NCI-H2227 (cell line): ENCODE data around the gene LUZP2.

Source experiments
- DNase-seq: peaks from one replicate; lab custom pipeline; 2025; ENCODE audit not compliant: unreplicated experiment; lab: John Stamatoyannopoulos, UW

LUZP2 gene

DNA sequence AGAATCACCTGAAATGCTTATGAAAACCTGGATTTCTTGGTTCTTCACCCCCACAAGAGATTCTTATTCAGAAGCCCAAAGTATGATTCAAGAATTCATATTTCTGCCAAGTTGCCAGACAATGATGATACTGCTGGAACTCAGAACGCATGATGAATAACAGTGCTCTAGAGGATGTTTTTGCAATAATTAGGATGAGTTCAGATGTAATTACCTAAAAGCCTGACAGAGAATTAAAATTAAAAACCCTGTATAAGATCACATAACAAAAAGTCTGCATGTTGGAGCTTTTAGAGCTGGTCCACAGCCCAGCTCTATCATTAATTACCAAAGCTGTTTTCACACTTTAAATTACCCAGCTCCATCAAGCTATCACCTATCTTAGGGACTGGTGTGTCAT, 211.8 kb downstream of the LUZP2 start:
- no peak for DNase-seq

DNA sequence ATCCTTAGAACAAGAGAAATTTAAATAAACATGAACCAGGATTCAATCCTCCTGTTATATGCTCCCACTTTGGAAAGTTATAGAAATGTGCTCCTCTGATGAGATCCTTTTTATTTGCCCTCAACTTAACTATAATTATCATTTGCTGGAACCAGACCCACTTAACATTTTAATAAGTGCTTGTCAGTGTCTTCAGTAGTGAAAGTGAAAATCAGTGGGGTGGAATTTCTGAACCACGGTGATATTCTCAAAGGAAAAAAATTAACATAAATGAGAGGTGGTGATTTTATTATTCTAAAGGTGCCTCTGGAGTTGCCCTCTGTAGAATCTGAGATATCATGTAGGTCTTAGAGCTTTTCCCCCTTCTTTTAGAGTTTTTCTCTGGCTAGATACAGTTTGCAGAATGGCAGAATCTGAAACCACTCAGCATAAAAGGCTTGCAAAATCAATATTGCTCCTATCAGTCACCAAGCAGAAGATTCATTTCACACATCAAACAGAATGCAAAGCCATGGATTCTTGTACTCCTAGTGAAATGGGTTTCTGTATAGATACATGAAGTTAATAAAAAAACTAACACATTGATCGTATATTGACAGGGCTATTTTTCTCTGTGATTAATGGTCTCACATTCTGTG, 213.2 kb downstream of the LUZP2 start:
- no peak for DNase-seq

DNA sequence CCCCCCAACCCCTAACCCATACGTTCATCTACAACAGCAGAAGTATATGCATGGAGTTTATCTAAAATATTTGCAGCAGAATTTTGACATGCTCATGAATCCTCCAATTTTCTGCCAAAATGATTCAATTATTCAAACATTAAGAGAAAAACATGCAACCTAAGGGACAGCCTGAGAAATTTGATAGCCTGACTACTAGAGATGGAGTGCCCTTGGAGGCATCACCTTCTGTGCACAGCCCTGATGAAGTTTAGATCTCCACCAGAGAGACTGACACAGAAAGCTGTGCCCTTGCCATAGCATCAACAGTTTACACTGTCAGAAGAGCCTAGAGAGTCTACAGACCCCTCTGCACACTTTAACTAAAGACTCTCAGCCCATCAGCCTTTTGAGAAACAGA, 217.7 kb downstream of the LUZP2 start:
- no peak for DNase-seq

DNA sequence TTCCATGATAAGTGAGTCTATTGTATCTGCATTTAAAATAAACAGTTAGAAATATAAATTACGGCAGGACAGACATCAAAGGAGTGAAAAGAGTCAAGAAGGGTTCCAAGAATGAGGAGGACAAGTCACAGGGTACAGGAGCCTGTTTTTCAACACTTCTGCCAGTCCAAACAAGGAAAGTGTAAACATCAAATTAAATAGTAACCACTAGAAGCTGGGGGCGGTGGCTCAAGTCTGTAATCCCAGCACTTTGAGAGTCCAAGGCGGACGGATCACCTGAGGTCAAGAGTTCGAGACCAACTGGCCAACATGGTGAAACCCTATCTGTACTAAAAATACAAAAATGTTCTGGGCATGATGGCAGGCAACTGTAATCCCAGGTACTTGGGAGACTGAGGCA, 219.6 kb downstream of the LUZP2 start:
- DNase-seq, result no peak

DNA sequence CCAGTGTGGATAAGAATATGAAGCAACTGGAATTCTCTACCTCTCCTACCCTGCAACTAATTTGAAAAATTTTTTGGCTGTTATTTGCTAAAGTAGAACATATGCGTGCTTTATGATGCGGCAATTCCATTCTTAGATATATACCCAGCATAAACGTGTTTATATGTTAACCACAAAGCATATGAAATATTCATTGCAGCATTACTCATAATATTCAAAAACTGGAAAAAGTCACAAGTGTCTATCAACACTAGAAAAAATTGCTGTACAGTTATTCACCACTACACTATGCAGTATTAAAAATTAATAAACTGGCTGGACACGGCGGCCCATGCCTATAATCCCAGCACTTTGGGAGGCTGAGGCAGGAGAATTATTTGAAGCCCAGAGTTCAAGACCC, 226.4 kb downstream of the LUZP2 start:
- no peak for DNase-seq

DNA sequence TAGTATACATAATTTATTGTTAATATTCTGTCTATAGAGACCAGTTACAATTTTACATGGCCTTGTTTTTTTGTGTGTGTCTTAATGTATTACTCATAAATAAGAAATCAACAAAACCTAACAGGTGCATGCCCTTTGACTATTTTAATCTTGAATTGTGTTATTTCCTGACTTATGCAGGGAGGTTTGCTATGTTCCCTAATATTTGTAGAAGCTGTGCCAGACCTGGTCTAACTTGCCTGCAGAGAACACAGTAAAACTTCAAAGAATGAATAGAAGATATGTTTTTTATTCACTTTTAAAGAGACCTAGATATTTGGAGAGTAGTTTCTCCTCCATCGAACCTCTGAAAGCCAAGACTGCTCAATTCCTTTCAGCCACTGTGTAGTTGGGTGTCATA, 234.7 kb downstream of the LUZP2 start:
- no peak for DNase-seq

DNA sequence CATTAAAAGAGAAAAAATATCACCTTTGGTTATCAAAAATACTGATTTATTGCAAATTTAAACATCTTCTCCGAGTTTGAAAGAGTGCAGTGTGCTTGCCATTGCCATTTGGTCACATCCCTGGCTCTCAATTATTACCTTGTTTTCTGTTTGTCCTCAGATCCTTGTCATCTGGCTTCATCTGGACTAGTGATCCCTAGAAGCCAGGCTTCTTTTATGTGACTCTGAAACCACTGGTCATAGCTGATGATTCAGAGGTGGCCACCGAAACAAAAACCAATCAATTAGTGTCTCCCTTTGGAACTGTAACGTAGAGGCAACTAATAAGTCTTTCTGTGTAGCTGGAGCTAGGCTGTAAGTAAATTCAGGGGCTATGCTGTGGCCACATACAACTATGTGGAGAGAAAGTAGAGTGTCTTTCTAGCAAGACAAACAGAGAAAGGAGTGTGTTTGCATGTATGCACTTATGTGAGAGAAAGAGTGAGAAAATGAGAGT, 237.9 kb downstream of the LUZP2 start:
- no peak for DNase-seq

DNA sequence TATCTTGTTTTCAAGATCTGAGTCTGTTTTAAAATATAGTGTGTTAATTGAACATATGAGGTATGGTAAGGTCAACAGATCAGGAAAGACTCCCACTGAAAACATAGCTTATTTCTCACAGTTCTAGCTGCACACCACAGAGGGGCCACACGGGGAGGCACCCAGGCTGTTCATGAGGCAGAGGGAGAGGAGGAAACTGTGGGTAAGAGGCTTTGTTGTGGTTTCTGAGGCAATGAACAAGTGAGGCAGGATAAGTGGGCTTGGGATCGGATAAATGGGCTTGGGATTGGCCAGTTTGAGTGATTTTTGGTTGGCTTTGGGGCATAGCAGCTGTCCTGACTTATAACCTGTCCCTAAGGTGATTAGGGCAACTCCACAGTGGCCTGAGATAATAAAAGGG, 242.1 kb downstream of the LUZP2 start:
- DNase-seq, result no peak

DNA sequence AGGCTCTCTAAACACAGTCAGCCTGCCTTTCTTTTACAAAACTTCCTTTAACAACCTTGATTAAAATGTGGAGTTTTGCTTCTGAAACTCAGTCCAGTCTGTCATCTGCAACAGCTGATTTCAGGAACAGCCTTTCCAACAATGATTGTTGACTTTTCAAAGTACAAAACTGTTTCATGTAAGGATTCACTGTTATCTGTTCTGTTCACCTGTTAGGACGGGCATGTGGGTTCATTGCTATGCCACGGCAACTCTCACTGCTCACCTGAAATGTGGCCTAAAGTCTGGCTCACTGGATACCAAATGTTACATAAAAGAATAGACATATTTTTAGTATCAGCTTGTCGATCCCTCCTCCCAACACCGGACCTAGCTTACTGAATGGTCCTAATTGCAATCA, 242.8 kb downstream of the LUZP2 start:
- no peak for DNase-seq

DNA sequence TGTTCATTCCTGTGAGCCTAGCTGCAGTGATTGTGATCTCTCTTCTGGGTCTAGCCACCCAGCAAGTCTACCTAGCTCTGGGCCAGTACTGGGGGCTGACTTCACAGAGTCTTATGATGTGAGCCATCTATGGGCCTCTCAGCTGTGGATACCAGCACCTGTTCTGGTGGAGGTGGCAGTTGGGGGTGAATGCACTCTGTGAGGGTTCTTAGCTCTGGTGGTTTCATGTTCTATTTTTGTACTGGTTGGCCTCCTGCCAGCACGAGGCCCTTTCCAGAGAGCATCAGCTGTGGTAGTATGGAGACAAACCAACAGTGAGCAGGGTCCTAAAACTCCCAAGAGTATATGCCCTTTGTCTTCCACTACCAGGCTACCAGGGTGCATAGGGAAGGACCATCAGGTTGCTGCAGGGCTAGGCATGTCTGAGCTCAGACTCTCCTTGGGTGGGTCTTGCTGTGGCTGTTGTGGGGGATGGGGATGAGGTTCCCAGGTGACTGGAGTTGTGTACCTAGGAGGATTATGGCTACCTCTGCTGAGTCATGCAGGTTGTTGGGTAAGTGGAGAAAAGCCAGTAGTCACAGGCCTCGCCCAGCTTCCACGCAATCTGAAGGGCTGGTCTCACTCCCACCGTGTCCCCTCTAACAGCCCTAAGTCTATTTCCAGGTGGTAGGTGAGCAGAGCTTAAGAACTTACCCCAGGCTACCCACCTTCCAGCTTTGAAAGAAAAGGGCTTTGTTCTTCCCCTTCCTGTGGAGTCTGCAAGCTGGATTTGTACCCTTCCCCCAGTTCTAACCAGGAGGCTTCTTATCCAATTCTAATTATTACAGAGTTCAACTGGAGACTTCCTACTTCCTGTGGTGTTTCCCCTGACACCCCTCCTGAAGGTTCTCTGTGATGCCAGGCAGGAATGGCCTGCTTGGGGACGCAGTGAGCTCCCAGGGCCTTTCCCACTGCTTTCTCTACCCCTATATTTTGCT, 250.7 kb downstream of the LUZP2 start:
- DNase-seq, result no peak

DNA sequence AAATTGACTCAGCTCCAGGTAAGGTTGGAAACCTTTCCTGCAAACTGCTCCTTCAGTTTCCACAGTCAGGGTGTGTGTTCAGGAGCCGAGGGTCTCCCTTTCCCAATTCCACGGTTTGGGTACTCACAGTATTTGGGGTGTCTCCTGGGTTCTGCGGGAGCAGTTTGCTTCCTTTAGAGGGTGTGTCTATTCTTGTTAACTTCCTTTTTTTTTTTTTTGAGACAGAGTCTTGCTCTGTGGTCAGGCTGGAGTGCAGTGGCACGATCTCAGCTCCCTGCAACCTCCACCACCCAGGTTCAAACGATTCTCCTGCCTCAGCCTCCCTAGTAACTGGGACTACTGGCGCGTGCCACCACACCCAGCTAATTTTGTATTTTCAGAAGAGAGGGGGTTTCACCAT, 251.4 kb downstream of the LUZP2 start:
- no peak for DNase-seq

DNA sequence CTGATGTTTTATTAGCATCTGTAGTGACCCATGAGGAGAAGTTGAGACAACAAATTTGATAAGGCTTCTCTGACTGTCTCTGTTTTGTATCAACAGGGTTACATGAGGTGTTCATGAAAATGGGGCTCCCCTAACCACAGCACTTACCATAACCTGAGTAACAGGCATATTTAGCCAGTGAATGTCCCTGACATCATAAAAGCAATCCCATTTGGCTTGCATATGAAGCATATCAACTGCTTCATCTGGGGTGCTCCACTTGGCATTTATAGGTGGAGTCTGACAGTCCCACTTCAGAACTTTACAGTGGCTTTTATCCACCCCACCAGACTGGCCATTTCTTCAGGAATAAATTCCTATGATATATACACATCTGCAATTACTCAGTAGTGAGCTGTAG, 257.6 kb downstream of the LUZP2 start:
- DNase-seq, result no peak

DNA sequence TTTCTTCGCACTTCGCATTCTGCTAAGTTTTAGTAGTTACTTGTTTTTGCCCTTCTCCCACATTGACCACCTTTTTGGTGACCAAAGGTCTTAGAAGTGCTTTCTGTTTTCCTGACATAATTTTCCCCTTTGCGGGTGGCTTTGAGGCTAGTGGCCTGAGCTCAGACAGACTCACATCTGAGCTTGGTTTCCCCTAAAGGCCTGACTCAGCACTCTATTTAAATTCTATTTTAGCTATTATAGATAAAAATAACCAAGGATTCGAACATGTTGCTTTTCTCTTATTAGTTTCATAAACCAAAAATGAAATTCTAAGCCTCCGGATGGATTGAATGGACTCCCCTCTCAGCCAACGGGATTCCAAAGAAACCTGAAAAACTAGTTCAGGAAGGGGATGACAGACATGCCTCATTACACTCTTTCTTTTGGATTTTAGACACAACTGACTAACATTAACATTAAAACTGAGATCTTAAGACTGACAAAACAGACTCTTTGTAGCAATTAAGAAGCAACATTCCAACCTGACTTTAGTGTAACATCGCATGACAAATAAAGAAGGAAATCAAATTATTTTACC, 258.5 kb downstream of the LUZP2 start:
- DNase-seq, result no peak

DNA sequence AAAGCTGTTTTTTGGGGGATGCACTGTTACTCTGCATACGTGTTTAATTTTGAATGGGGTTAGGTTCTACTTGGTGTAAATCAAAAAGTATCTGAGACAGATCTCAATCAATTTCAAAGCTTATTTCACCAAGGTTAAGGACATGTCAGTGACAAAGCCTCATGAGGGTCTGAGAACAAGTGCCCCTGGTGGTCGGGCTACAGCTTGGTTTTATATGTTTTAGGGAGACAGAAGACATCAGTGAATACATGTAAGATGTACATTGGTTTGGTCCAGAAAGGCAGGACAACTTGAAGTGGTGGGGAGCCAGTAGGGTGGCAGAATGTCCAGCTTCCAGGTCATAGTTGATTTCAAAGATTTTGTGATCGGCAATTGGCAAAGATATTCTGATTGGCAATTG, 262.9 kb downstream of the LUZP2 start:
- DNase-seq, result no peak

DNA sequence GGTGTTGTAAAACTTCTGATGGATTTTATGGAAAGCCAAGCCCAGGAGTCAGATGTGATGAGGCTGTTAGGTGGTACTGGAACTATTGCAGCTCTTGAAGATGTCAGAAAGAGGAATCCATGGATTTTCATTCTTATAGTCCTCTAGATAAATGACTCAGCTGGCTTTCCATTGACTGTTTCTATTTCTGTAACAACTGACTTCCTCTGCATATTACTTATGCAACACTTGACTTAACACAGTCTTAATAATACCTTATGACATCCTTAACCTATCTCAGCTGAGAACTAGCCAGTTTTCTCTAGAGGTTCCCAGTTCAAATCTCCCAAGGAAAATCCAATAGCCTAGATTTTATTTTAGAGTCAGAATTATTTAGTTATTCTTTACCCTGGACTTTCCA, 263.8 kb downstream of the LUZP2 start:
- DNase-seq, result no peak

DNA sequence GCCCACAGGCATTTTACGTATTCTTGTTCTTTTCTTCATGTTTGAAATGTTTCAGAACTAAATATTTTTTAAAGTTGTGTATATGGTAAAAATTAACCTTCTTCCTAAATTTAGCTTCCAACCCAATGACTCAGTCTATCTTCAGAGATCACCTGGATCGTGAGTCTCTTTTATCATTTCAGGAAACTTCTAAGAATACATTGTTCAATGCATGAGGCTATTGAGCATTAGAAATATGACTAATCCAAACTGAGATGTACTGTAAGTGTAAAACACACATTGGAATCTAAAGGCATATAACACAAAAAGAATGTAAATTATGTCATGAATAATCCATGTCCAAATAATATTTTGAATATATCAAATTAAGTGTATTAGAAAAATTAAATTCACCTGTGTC, 265.2 kb downstream of the LUZP2 start:
- DNase-seq, result no peak

DNA sequence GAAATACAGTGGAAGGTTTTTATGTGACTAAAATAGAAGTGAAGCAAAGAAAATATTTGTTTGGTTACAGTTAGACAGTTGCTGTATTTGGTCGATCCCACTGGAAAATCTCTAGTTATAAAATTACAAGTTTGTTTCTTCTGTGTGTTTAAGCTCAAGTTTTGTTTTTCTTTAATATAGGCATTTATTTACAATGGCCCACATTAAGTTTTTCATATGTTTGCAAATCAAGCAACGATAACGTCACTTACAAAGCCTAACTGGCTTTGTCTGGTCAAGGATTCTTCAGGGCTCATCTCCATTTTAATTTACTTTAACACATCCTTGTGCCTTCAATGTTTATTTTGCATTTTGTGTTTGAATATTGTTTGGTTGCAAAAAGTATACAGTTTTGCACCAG, 270.6 kb downstream of the LUZP2 start:
- DNase-seq, result no peak

DNA sequence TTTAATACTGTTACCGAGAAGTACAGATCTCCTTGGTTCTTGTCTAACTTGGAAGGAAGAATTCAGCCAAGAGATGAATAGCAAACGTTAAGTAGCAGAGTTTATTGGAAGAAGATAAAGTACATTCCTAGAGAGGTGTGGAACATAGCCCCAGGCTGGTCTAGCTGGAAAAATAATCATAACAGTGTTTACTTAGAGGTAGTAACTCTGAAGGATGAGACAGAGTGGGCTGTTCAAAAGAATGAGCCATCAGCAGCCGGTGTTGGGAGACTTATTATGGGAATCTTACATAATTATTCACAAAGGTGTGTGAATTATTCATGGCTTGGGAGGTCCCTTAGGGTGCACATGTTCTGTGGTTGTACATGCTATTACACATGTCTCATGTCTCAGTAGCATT, 276.5 kb downstream of the LUZP2 start:
- no peak for DNase-seq

DNA sequence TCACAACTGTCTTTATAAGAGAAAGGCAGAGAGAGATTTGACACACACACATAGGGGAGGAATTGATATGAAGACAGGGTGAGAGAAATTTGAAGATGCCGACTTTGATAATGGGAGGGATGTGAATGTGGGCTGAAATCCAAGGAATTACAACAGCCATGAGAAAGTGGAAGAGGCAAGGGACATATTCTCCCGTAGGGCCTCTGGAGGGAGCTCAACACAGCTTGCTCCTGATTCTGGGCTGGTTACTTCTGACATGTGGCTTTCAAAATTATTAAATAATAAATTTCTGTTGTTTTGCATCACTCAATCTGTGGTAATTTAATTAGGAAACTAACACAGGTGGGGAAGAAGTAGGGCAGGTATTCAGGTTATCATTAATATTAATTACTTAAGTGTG, 282.9 kb downstream of the LUZP2 start:
- DNase-seq, result no peak

DNA sequence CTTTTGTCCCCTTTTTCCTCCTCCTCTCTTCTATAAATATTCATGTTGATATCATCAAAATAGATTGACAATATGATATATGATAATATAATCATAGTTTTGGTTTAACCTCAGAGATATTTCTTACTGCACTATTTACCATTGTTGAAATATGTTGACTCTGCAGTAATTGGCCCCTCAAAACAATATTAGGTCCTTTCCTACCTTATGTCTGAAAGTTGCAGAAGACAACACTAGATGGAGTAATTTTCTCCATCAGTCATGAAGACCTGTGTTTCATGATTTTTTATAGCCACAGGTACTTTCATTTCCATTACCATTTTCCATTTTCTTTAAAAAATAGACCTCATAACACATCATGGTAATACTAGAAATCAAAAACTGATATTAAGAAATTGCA, 284.4 kb downstream of the LUZP2 start:
- no peak for DNase-seq

DNA sequence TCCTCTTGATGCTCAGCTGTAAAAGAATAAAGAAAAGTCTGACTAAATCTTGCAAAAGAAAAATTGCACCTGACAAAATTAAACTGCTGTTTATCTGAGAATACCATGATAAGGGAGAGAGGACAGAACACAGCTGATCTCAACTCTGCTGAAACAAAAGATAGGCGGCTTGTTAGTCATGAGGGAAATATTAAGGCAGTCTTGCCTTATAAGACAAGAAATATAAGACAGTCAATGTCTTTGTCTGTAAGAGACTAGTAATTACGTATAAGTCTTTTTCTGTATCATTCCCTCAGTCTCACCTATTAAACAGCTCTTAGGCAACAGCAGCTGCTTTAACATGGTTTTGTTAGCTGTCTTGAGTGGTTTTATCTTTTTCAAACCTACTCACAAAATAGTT, 296.6 kb downstream of the LUZP2 start:
- no peak for DNase-seq

DNA sequence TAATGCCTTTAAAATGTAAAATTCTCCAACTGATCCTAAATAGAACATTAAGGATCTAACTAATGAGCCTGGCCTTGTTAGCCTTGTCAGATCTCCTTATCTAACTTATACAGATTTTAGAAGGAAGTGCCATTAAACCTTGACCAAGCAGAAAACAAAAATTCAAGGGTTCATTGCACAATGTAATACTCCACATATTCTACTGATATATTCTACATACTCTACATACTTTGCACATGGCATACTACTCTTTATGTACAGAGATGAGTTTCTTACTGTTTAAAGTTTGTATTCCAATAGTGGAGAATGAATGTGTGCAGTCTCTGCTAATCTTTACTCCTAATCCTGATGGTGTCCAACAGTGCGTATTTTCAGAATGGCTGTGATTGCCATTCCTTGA, 297.2 kb downstream of the LUZP2 start:
- no peak for DNase-seq
